ENCODE results near the gene CDC42BPB.

Gene CDC42BPB

GRCh38 chr14:102885737-102886447, 171.5 kb downstream of the CDC42BPB start:
- DNase-seq (ENCODE audit: low read depth in 3 of 3, low spot score in 1 of 3): no peak

- no peak for DNase-seq (ENCODE audit: low read depth in 3 of 3, low spot score in 1 of 3)
Observed at GRCh38 chr14:102883554-102883953, 173.8 kb downstream of the CDC42BPB start.

- DNase-seq (ENCODE audit: low read depth in 3 of 3, low spot score in 1 of 3): no peak
Observed at GRCh38 chr14:102883089-102883541, 174.2 kb downstream of the CDC42BPB start.

All from stimulated activated CD4-positive, alpha-beta T cell treated with anti-CD3 and anti-CD28 coated beads, TNF-alpha, amount 100 ng/mL, for 1 hour (primary cell).